T-helper 2 cell (primary cell): ENCODE results near the gene RAB3IP.
"Not testable (repeated sequence)": the region's sequence is repeated elsewhere in the genome, so short reads cannot be mapped to it uniquely, and the experiment has no call there.

Experiments used
- DNase-seq, 5 experiments: peaks; one replicate each; pipeline versions ENCODE4 v3.0.0 to v3.0.0-alpha.2; 2012 to 2022

RAB3IP gene

DNA sequence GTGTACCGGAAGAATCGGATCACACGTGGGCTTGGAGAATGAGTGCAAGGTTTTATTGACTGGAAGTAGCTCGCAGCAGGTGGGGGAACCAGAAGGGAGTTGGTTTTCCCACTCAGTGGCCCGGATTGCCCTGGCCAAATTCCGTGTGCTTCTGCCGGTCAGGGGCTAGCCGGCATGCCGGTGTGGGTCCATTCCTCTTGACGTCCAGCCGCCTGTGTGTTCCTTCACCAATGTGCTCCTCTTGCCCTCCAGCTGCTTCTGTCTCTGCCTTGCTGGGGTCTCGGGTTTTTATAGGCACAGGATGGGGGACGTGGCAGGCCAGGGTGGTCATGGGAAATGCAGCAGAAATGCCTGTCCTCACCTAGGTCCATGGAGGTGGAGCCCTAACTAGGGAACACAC lies 97.4 kb downstream of the RAB3IP start:
- DNase-seq: no peak

GRCh38 chr12:69837191-69837590 lies 98.5 kb downstream of the RAB3IP start:
- DNase-seq: no peak

DNA sequence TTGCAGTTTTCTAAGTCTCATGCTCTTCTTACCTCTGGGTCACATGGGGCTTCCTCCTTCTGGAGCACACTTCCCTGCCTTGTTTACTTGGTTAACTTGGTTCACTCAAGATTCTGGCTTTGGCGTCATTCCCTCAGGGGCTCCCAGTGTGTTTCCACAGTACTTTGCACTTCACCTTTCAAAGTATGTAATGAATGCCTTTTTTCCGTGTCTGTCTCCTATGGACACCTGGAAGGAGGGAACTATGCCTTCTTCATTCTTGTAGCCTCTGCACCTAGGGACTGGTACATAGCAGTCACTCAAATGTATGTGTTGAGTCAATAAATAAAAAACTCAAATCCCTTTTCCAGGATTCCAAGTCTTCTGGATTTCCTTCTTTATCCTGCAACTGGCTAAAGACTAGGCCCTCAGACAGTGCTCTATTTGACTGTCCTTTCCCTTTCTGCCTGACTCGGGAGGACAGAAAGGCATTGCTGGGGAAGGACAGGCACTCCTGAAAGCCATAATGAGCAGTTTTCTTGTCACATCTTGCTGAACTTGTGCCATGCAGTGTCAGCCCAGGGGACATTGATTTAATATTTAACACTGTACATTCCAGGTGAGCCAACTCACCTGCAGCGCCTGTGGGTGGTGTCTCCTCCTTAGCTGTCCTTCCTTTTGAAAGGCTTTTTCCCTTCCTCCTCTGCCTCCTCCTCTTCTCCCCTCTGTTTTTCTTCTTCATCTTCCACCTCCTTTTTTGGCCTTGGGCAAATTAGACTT lies 99.2 kb downstream of the RAB3IP start:
- no peak for DNase-seq

GRCh38 chr12:69840727-69841126 lies 102.1 kb downstream of the RAB3IP start:
- no peak for DNase-seq

DNA sequence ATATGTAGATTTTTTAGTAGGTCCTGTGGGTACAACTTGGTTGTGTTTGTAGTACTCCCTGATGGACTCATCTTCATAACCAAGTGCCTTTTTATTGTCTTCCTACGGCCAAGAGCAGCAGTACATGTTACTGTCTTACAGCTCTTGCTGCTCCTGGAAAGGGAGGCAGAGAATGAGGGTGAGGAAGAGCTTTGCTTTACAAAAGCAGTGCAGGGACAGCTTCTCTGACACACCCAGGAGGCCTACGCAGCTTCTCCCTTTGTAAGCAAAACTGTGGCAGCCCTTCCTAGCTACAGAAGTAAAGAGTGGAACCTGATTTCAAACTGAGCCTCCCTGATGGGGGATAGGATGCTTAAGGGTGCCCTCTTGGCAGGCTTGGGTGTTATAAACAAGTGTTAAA lies 104.9 kb downstream of the RAB3IP start:
- DNase-seq: no peak

GRCh38 chr12:69844416-69844815 lies 105.8 kb downstream of the RAB3IP start:
- no peak for DNase-seq

DNA sequence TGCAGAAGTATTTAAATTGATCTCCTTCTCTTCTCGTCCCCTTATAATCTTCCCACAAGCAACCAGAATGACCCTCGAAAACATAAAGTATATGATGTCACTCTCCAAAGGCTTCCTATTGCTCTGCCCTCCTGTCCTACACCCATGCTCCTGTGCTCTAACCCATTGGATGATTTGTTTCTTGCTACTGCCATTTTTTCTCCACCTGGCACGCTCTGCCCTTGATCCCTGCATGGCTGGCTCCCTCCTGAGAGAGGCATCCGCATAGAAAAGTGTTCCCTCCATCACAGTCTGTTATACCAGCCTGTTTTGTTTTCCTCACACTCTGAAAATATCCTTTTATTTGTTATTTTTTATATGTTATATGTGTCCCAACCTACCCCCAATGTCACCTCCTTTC lies 106.2 kb downstream of the RAB3IP start:
- no peak for DNase-seq

GRCh38 chr12:69846976-69847375 lies 108.3 kb downstream of the RAB3IP start:
- DNase-seq: no peak

GRCh38 chr12:69851976-69852375 lies 113.3 kb downstream of the RAB3IP start:
- DNase-seq: no peak

DNA sequence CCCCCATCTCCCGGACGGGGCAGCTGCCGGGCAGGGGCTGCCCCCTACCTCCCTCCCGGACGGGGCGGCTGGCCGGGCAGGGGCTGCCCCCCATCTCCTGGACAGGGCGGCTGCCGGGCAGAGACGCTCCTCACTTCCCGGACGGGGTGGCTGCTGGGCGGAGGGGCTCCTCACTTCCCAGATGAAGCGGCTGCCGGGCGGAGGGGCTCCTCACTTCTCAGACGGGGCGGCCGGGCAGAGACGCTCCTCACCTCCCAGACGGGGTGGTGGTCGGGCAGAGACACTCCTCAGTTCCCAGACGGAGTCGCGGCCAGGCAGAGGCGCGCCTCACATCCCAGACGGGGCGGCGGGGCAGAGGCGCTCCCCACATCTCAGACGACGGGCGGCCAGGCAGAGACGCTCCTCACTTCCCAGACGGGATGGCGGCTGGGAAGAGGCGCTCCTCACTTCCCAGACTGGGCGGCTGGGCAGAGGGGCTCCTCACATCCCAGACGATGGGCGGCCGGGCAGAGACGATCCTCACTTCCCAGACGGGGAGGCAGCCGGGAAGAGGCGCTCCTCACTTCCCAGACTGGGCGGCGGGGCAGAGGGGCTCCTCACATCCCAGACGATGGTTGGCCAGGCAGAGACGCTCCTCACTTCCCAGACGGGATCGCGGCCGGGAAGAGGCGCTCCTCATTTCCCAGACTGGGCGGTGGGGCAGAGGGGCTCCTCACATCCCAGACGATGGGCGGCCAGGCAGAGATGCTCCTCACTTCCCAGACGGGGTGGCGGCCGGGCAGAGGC lies 114.7 kb downstream of the RAB3IP start:
- DNase-seq: not testable (repeated sequence)

- DNase-seq: no peak
Measured at GRCh38 chr12:69866698-69867097, 128.0 kb downstream of the RAB3IP start.

DNA sequence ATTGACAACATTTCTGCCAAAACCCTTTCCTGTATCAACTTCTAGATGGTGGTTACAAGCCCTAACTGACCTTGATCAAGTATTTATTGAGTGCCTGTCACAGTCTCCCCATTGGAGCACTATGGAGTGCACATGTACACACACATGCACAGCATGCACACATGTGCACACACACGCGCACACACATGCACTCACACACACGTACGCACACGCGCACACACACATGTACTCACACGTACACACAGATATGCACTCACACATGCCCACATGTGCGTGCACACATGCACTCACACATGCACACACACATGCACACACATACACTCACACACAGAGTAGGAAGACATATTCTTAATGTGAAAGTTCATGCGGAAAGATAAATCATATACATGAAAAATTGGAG lies 130.0 kb downstream of the RAB3IP start:
- no peak for DNase-seq

- DNase-seq: no peak
Measured at GRCh38 chr12:69872804-69873203, 134.1 kb downstream of the RAB3IP start.
